Smooth muscle cell (in vitro differentiated cells): ENCODE results near the gene OR52E1. TPM values are rescaled to one million over a fixed set of nuclear protein-coding genes. Genes with fewer than 3 reads are reported as not detected.

ENCODE experiments used
- DNase-seq: peaks from one replicate; lab custom pipeline; 2025; ENCODE audit not compliant: unreplicated experiment; lab: John Stamatoyannopoulos, UW
- H2AFZ ChIP-seq: fragments of 200-600 bp; sonication (generic); 2 replicates; pipeline ENCODE4 v1.6.0; 2016; ENCODE audit warnings: antibody characterized with exemption, low read depth, mild to moderate bottlenecking
- H3F3A ChIP-seq: fragments of 200-600 bp; sonication (generic); 2 replicates; pipeline ENCODE4 v1.6.0; 2017; ENCODE audit warnings: antibody characterized with exemption, low read depth
- H3K27ac ChIP-seq: fragments of 200-600 bp; sonication (generic); 2 replicates; pipeline ENCODE4 v1.5.1; 2016; ENCODE audit warnings: low read depth, mild to moderate bottlenecking
- H3K27me3 ChIP-seq: fragments of 200-600 bp; sonication (generic); 2 replicates; pipeline ENCODE4 v1.6.1; 2016; ENCODE audit warnings: low read depth, mild to moderate bottlenecking
- H3K36me3 ChIP-seq: fragments of 200-600 bp; sonication (generic); 2 replicates; pipeline ENCODE4 v1.5.1; 2016; ENCODE audit warnings: low read depth
- H3K4me1 ChIP-seq: fragments of 200-600 bp; sonication (generic); 2 replicates; pipeline ENCODE4 v1.5.1; 2016; ENCODE audit warnings: low read depth
- H3K4me2 ChIP-seq: fragments of 200-600 bp; sonication (generic); 2 replicates; pipeline ENCODE4 v1.6.0; 2016; ENCODE audit warnings: mild to moderate bottlenecking
- H3K4me3 ChIP-seq: fragments of 200-600 bp; sonication (generic); 2 replicates; pipeline ENCODE4 v1.5.1; 2016; ENCODE audit warnings: mild to moderate bottlenecking
- H3K79me2 ChIP-seq: fragments of 200-600 bp; sonication (generic); 2 replicates; pipeline ENCODE4 v1.6.0; 2016; ENCODE audit warnings: low read depth, mild to moderate bottlenecking
- H3K9ac ChIP-seq: fragments of 200-600 bp; sonication (generic); 2 replicates; pipeline ENCODE4 v1.6.0; 2016; ENCODE audit warnings: low read depth
- H3K9me3 ChIP-seq: fragments of 200-600 bp; sonication (generic); replicated peaks from 2 replicates; pipeline ENCODE4 v1.5.1; 2016; ENCODE audit warnings: low read depth
- H4K20me1 ChIP-seq: fragments of 200-600 bp; sonication (generic); 2 replicates; pipeline ENCODE4 v1.6.0; 2016; ENCODE audit warnings: low read depth
- CTCF ChIP-seq: fragments of 200-600 bp; sonication (generic); IDR thresholded peaks from 2 replicates; pipeline ENCODE4 v1.5.1; 2017; ENCODE audit warnings: borderline replicate concordance, mild to moderate bottlenecking, antibody characterized with exemption; ENCODE audit not compliant: insufficient read depth, poor library complexity, severe bottlenecking
- WGBS: methylation state at CpG from one replicate; pipeline ENCODE4 v1.1.7; 2016; ENCODE audit warnings: low lambda C conversion rate; 5-methylcytosine and 5-hydroxymethylcytosine counted together
- polyA plus RNA-seq: library from polyadenylated mRNA; unstranded; fragments of >200 nt; fragmentation: Nextera tagmentation; extraction: Ambion mirVana; gene quantifications from 2 replicates; pipeline ENCODE4 v1.2.1, GENCODE V29; 2016
- total RNA-seq: library from RNA; depleted of rRNA; stranded (reverse); fragments of >200 nt; gene quantifications from 2 replicates; pipeline ENCODE4 v1.2.3, GENCODE V29; 2014

The OR52E1 gene
- total and polyA plus RNA-seq, 2 experiments from 2014 or later: not detected

GRCh38 chr11:5102246-5102645 is 32.9 kb downstream of the OR52E1 start:
- no peak overlapping the region for H3K9ac ChIP-seq
- H3F3A ChIP-seq: no peaks in the 10 kb centered on the region
- 74% methylated on average over 2 of the region's 2 CpGs for WGBS
- no peaks in the 10 kb centered on the region for H3K36me3 ChIP-seq
- no peak for DNase-seq
- no peaks in the 10 kb centered on the region for H3K27me3 ChIP-seq
- TF ChIP-seq CTCF: no peak
- no peaks in the 10 kb centered on the region for H3K9me3 ChIP-seq
- no peak overlapping the region for H3K27ac ChIP-seq
- H4K20me1 ChIP-seq: no peaks in the 10 kb centered on the region
- no peak overlapping the region for H2AFZ ChIP-seq
- H3K79me2 ChIP-seq: no peaks in the 10 kb centered on the region
- no peak overlapping the region for H3K4me3 ChIP-seq
- no peak overlapping the region for H3K4me2 ChIP-seq
- H3K4me1 ChIP-seq: no peaks in the 10 kb centered on the region

GRCh38 chr11:5103066-5103465 is 33.7 kb downstream of the OR52E1 start:
- Histone ChIP-seq H3K9ac (no peak overlapping the region), H3K4me1 (no peaks in the 10 kb centered on the region), H3K79me2 (no peaks in the 10 kb centered on the region), H3K27ac (no peak overlapping the region), H2AFZ (no peak overlapping the region), H3F3A (no peaks in the 10 kb centered on the region), H3K4me3 (no peak overlapping the region), H3K4me2 (no peak overlapping the region), H3K36me3 (no peaks in the 10 kb centered on the region), H4K20me1 (no peaks in the 10 kb centered on the region), H3K27me3 (no peaks in the 10 kb centered on the region), H3K9me3 (no peaks in the 10 kb centered on the region)
- DNase-seq: no peak
- TF ChIP-seq CTCF: no peak

- no peak for TF ChIP-seq CTCF
- Histone ChIP-seq H3K9ac (no peak overlapping the region), H4K20me1 (no peaks in the 10 kb centered on the region), H3K27ac (no peak overlapping the region), H3K4me1 (no peaks in the 10 kb centered on the region), H3K36me3 (no peaks in the 10 kb centered on the region), H3K27me3 (no peaks in the 10 kb centered on the region), H3K4me2 (no peak overlapping the region), H2AFZ (no peak overlapping the region), H3K9me3 (no peaks in the 10 kb centered on the region), H3F3A (no peaks in the 10 kb centered on the region), H3K4me3 (no peak overlapping the region), H3K79me2 (no peaks in the 10 kb centered on the region)
- no peak for DNase-seq
- 72% methylated on average over 3 of the region's 3 CpGs for WGBS
Measured at GRCh38 chr11:5107285-5107684, 37.9 kb downstream of the OR52E1 start.

GRCh38 chr11:5115339-5115738 is 46.0 kb downstream of the OR52E1 start:
- Histone ChIP-seq H3K9me3 (no peaks in the 10 kb centered on the region), H3K36me3 (no peaks in the 10 kb centered on the region), H4K20me1 (no peaks in the 10 kb centered on the region), H3K9ac (no peak overlapping the region), H3K27me3 (no peaks in the 10 kb centered on the region), H3K4me2 (no peak overlapping the region), H3K79me2 (no peaks in the 10 kb centered on the region), H2AFZ (no peak overlapping the region), H3K27ac (no peak overlapping the region), H3K4me1 (no peaks in the 10 kb centered on the region), H3K4me3 (no peak overlapping the region), H3F3A (no peaks in the 10 kb centered on the region)
- no peak for DNase-seq
- TF ChIP-seq CTCF: no peak
- WGBS: 86% methylated on average over 3 of the region's 3 CpGs
